HG03442 (cell line): Measurements from ENCODE around the gene PGPEP1.
"Not testable (repeated sequence)": the region's sequence is repeated elsewhere in the genome, so short reads cannot be mapped to it uniquely, and the experiment has no call there.

Experiments
- ATAC-seq: cut with Tn5 transposase; IDR thresholded peaks from one replicate; pipeline ENCODE4 v1.9.1; 2021; ENCODE audit warnings: mild to moderate bottlenecking, moderate library complexity; ENCODE audit not compliant: unreplicated experiment

The PGPEP1 gene

DNA sequence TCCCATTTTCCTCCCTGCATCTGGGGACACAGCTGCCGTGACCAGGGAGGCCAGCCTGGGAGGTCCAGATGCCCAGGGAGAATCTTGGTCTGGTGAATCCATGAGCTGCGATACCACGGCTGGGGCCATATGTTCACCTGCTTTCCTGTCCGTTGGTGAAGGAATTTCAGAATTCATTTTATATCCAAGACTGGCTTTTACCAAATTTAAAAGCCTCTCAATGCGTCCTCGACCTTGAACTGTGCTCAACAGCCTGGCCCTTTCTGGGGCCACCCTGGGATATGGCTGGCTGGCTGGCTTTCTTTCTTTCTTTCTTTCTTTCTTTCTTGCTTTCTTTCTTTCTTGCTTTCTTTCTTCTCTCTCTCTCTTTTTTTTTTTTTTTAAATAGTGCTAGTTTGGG lies 23.4 kb downstream of the PGPEP1 start:
- no peak for ATAC-seq

- ATAC-seq: not testable (repeated sequence)
These were observed 24.0 kb downstream of the PGPEP1 start for GRCh38 chr19:18364277-18364825.

- ATAC-seq: no peak
These were observed 24.6 kb downstream of the PGPEP1 start for GRCh38 chr19:18364826-18365528.

- ATAC-seq: no peak
These were observed 25.6 kb downstream of the PGPEP1 start for GRCh38 chr19:18366021-18366435.

GRCh38 chr19:18368504-18369222 lies 28.3 kb downstream of the PGPEP1 start:
- ATAC-seq: no peak

DNA sequence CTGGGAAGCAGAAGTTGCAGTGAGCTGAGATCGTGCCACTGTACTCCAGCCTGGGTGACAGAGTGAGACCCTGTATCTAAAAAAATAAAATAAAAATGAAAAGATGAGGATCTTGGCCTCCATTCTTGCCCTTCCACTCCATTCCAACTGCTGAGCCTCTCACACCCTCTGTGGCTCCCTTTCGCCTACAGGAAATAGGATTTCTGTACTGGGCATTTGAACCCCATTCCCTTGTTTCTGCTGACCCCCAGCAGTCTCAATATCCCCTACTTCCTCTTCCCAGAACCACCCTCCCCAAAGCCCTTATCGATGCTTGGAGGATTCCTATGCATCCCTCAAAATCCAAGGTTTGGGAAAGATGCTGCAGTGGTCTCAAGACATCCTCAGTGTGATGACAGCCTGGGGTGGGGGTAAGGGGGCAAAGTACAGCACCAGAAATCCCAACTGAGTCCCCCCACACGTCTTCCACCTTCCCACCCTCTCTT lies 33.1 kb downstream of the PGPEP1 start:
- ATAC-seq: no peak

DNA sequence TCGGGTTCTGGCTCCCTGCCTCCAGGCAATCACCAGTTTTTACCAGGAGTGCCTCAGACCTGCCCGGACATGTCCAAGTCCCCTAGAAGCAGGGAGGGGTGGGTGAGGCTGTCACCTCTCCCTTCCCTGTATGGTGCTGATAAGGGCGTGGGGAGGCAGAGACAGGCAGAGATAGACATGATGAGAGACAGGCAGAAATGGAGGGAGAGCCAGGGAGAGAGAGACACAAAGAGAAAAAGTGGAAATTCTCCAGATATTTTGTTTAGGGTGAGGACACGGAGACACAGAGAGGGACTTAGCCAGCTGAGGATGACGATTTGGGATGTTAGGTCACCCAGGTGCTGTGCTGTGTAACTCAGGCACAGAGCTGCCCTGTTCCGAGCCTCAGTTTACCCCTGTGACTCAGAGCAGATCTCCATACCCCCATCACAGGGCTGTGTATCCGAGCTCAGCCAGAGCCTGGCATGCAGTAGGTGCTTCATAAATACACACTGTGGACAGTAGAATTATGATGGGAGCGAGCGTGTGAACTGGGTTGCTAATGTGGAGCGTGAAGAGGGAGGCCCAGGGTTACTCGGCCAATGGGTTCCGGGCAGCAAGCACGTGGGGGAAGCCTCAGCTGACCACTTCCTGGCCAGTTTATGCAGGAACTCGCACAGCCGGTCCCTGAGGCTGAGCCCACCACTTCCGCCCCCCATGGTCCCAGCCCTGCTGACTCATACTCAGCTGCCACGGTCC lies 33.7 kb downstream of the PGPEP1 start:
- ATAC-seq: peak; percentile 80

DNA sequence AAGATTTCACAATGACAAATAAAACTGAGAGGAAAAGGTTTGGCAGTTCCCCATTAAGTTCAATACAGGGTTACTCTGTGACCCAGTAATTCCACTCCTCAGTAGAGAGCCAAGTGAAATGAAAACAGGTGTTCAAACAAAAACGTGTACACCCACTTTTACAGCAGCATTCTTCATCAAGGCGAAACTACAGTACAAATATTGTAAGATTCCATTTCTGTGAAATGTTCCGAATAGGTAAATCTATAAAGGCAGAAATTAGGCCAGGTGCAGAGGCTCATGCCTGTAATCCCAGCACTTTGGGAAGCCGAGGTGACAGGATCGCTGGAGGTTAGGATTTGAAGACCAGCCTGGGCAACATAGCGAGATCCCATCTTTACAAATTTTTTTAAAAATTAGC lies 36.6 kb downstream of the PGPEP1 start:
- ATAC-seq: no peak

- no peak for ATAC-seq
These were observed 39.7 kb downstream of the PGPEP1 start for GRCh38 chr19:18379803-18380747.

GRCh38 chr19:18380843-18381242 lies 40.4 kb downstream of the PGPEP1 start:
- no peak for ATAC-seq

DNA sequence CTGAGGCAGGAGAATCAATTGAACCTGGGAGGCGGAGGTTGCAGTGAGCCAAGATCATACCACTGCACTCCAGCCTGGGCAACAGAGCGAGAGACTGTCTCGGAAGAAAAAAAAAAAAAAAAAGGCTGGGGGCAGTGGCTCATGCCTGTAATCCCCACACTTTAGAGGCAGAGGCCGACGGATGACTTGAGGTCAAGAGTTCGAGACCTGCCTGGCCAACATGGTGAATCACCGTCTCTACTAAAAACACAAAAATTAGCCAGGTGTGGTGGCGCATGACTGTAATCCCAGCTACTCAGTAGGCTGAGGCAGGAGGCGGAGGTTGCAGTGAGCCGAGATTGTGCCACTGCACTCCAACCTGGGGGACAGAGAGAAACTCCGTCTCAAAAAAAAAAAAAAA lies 43.2 kb downstream of the PGPEP1 start:
- ATAC-seq: not testable (repeated sequence)

DNA sequence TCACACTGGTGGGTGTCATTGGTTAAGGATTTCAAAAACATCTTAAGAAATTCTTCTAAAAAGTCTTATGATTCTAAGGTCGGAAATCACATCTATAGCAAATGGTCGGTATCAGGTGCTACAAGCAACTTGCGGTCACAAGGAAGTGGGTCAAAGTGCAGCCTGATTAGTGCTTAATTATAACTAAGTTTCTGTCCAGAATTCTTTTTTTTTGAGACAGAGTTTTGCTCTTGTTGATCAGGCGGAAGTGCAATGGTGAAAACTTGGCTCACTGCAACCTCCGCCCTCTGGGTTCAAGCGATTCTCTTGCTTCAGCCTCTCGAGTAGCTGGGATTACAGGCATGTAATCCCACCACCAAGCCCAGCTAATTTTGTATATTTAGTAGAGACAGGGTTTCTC lies 44.4 kb downstream of the PGPEP1 start:
- ATAC-seq: no peak

DNA sequence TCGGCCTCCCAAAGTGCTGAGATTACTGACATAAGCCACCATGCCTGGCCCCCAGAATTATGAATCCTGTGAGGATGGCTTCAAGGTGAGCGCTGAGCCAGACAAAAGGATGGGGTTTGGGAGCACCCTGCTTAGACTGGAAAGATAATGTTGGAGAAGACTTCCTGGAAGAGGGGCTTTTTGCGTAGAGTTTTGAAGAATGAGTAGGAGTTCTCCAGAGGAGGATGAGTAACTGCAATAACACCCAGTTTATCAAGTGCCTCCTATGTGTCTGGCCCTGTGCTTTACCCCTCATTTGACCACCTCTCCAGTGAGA lies 44.9 kb downstream of the PGPEP1 start:
- ATAC-seq: no peak

- ATAC-seq: no peak
These were observed 45.5 kb downstream of the PGPEP1 start, which contains the start of gene GDF15 for GRCh38 chr19:18385675-18386542. Gene GDF15, plus strand, starts transcription at chr19:18386158. Its CDS starts 32 bp downstream, at chr19:18386190.

DNA sequence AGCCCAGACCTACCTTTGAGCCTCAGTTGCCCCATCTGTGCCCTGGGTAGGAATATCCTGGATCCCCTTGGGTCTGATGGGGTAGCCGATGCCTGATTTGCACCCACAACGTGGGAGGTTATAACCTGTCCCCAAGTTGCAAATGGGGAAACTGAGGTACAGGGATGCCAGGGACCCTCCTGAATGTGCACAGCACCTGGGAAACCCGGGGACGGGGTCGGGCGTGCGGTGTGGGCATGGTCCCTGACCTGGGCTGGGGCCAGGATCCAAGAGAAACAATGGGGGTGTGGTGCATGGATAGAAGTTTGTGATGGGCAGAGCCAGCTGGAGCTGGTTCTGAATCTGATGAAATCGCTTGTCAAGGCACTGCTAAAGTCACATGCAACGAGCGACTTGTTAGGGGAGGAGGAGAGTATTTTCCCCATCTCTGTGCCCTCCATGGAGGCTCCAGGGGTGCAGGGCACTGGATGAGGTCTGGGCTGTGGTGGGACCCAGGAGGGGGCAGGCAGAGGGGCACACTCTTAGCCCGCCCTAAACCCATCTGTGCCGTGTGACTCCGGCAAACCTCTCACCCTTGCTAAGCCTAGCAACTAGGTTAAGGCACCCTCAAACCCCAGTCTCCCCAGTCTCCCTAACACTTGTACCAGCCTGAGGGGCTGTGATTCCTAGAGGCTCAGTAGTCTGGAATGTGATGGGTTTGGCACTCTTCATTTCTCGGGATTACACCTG lies 46.3 kb downstream of the PGPEP1 start:
- no peak for ATAC-seq

DNA sequence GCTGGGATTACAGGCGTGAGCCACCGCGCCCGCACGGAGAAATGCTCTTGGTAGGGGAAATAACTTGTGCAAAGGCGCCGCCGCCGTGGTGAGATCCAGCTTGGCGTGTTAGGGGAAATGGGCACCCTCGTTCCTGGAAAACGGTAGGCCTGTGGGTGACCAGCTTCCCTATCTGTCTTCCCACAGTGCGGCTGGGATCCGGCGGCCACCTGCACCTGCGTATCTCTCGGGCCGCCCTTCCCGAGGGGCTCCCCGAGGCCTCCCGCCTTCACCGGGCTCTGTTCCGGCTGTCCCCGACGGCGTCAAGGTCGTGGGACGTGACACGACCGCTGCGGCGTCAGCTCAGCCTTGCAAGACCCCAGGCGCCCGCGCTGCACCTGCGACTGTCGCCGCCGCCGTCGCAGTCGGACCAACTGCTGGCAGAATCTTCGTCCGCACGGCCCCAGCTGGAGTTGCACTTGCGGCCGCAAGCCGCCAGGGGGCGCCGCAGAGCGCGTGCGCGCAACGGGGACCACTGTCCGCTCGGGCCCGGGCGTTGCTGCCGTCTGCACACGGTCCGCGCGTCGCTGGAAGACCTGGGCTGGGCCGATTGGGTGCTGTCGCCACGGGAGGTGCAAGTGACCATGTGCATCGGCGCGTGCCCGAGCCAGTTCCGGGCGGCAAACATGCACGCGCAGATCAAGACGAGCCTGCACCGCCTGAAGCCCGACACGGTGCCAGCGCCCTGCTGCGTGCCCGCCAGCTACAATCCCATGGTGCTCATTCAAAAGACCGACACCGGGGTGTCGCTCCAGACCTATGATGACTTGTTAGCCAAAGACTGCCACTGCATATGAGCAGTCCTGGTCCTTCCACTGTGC lies 47.9 kb downstream of the PGPEP1 start:
- peak; percentile 59 for ATAC-seq

DNA sequence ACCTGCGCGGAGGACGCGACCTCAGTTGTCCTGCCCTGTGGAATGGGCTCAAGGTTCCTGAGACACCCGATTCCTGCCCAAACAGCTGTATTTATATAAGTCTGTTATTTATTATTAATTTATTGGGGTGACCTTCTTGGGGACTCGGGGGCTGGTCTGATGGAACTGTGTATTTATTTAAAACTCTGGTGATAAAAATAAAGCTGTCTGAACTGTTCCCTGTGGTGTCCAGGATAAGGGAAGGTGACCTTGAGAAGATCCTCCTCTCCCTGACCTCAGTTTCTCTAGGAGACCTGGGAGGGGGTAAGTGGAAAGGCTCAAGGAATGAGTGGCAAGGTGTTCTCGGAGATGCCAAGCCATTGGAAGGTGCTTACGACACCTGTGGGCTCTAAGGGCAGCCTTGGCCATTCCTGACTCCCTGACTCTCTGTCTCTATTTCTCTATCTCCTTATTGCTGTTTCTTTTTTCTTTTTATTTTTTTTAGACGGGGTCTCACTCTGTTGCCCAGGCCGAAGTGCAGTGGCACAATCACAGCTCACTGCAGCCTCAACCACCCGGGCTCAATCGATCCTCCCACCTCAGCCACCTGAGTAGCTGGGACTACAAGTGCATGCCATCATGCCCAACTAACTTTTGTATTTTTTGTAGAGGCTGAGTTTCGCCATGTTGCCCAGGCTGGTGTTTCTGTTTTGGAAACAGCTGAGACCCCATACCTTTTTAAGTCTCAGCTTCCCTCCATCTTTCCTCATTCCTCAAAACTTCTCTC lies 48.7 kb downstream of the PGPEP1 start:
- no peak for ATAC-seq
